Measurements from ENCODE around the gene MAPK8IP2.

DNA sequence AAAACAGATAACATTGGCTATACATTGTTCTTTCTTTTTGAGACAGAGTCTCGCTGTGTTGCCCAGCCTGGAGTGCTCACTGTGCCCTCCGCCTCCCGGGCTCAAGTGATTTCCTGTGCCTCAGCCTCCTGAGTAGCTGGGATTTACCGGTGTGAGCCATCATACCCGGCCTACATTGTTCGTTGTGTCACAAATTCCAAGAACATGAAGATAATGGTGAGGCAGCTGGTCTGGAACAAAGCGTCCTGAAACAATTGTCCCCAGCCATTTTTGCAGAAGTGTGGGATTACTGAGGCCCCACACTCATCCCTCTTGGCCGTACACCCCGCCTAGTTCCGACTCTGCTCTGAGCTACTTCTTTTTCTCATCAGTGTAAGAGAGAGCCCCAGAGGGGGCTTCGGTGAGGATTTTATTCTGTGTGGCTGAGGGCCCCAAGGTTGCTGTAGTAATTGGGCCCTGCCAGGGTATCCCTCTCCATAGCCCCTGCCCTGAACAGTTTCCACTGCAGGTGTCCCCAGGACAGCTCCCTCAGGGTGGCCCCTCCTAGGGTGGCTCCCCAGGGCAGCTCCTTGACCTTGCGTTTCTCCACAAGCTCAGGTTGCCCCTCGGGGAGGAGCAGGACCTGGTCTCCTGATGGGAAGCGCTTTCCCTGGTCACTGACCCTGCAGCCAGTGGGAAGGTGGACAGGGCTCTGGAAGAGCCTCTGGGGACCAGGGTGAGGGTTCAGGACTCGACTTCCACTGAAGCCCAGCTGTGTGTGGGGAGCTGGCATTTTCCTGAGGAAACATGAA lies 40.5 kb downstream of the MAPK8IP2 start:
- TF ChIP-seq, protein P1, sequence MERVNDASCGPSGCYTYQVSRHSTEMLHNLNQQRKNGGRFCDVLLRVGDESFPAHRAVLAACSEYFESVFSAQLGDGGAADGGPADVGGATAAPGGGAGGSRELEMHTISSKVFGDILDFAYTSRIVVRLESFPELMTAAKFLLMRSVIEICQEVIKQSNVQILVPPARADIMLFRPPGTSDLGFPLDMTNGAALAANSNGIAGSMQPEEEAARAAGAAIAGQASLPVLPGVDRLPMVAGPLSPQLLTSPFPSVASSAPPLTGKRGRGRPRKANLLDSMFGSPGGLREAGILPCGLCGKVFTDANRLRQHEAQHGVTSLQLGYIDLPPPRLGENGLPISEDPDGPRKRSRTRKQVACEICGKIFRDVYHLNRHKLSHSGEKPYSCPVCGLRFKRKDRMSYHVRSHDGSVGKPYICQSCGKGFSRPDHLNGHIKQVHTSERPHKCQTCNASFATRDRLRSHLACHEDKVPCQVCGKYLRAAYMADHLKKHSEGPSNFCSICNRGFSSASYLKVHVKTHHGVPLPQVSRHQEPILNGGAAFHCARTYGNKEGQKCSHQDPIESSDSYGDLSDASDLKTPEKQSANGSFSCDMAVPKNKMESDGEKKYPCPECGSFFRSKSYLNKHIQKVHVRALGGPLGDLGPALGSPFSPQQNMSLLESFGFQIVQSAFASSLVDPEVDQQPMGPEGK (CRISPR knock-in tag; IDR thresholded peaks at IDR 0.05) = no peak
- no peak for TF ChIP-seq ZNF616 (CRISPR knock-in tag; IDR thresholded peaks at IDR 0.05; ENCODE audit: low read depth)
- TF ChIP-seq POLR2A (IDR thresholded peaks at IDR 0.05; ENCODE audit: insufficient read depth in 1 of 2, low read depth in 2 of 2, low read length in 2 of 2) = no peak
- TF ChIP-seq, protein P2, sequence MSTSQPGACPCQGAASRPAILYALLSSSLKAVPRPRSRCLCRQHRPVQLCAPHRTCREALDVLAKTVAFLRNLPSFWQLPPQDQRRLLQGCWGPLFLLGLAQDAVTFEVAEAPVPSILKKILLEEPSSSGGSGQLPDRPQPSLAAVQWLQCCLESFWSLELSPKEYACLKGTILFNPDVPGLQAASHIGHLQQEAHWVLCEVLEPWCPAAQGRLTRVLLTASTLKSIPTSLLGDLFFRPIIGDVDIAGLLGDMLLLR (CRISPR knock-in tag; IDR thresholded peaks at IDR 0.05) = no peak
- no peak for TF ChIP-seq TBP (CRISPR knock-in tag; IDR thresholded peaks at IDR 0.05)
- TF ChIP-seq, protein P3, sequence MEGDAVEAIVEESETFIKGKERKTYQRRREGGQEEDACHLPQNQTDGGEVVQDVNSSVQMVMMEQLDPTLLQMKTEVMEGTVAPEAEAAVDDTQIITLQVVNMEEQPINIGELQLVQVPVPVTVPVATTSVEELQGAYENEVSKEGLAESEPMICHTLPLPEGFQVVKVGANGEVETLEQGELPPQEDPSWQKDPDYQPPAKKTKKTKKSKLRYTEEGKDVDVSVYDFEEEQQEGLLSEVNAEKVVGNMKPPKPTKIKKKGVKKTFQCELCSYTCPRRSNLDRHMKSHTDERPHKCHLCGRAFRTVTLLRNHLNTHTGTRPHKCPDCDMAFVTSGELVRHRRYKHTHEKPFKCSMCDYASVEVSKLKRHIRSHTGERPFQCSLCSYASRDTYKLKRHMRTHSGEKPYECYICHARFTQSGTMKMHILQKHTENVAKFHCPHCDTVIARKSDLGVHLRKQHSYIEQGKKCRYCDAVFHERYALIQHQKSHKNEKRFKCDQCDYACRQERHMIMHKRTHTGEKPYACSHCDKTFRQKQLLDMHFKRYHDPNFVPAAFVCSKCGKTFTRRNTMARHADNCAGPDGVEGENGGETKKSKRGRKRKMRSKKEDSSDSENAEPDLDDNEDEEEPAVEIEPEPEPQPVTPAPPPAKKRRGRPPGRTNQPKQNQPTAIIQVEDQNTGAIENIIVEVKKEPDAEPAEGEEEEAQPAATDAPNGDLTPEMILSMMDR (CRISPR knock-in tag; IDR thresholded peaks at IDR 0.05) = no peak
- TF ChIP-seq CHCHD3 (CRISPR knock-in tag; IDR thresholded peaks at IDR 0.05) = no peak
- TF ChIP-seq THYN1 (CRISPR knock-in tag; IDR thresholded peaks at IDR 0.05; ENCODE audit: borderline replicate concordance, low read depth) = no peak
- no peak for TF ChIP-seq FIP1L1 (IDR thresholded peaks at IDR 0.05; ENCODE audit: borderline replicate concordance, insufficient read depth, low read depth, low read length)
- peak; percentile 18; the same call in 1 of the 2 replicates for TF ChIP-seq ZNF768 (CRISPR knock-in tag; IDR thresholded peaks at IDR 0.05)
- no peak for TF ChIP-seq MTA1 (CRISPR knock-in tag; IDR thresholded peaks at IDR 0.05; ENCODE audit: borderline replicate concordance)
